Immature natural killer cell (primary cell): ENCODE data around the gene SGMS1. TPM values are rescaled to one million over a fixed set of nuclear protein-coding genes. Genes with fewer than 3 reads are reported as not detected.

ENCODE experiments used
- DNase-seq, 3 donors: peaks; one replicate each; pipeline ENCODE4 v3.0.0; 2022; ENCODE audit warnings: mixed read lengths in 1 of 3
- H3K27ac Mint-ChIP-seq, 6 donors: one replicate each; pipeline ENCODE4 v1.8.0; 2020; ENCODE audit warnings: mixed read lengths in 6 of 6, mild to moderate bottlenecking in 5 of 6, inconsistent platforms in 4 of 6, moderate library complexity in 3 of 6
- H3K27me3 Mint-ChIP-seq, 3 donors: one replicate each; pipeline ENCODE4 v1.8.0; 2020 to 2021; ENCODE audit warnings: low read depth in 3 of 3, mild to moderate bottlenecking in 3 of 3, mixed read lengths in 3 of 3, moderate library complexity in 3 of 3, inconsistent platforms in 1 of 3
- H3K36me3 Mint-ChIP-seq, 3 donors: one replicate each; pipeline ENCODE4 v1.8.0; 2020; ENCODE audit warnings: mixed read lengths in 3 of 3, inconsistent platforms in 2 of 3, mild to moderate bottlenecking in 2 of 3
- H3K4me1 Mint-ChIP-seq, 2 donors: one replicate each; pipeline ENCODE4 v1.8.0; 2020; ENCODE audit warnings: inconsistent platforms in 2 of 2, mild to moderate bottlenecking in 2 of 2, mixed read lengths in 2 of 2, moderate library complexity in 1 of 2
- H3K4me3 Mint-ChIP-seq, 5 donors: one replicate each; pipeline ENCODE4 v1.8.0; 2020; ENCODE audit warnings: mild to moderate bottlenecking in 5 of 5, mixed read lengths in 5 of 5, inconsistent platforms in 3 of 5, moderate library complexity in 3 of 5
- H3K9me3 Mint-ChIP-seq, 6 donors: one replicate each; pipeline ENCODE4 v1.8.0; 2020; ENCODE audit warnings: mild to moderate bottlenecking in 6 of 6, mixed read lengths in 6 of 6, inconsistent platforms in 4 of 6, moderate library complexity in 3 of 6
- polyA plus RNA-seq, 3 donors: library from polyadenylated mRNA; unstranded; fragments of 300-500 nt; fragmentation: Illumina TruSeq; gene quantifications; one replicate each; pipeline ENCODE4 v1.2.3, GENCODE V29; 2021

Gene SGMS1
- polyA plus RNA-seq, 3 donors from 2014 or later: 9.2 to 13.3 (median 11.8) TPM

DNA sequence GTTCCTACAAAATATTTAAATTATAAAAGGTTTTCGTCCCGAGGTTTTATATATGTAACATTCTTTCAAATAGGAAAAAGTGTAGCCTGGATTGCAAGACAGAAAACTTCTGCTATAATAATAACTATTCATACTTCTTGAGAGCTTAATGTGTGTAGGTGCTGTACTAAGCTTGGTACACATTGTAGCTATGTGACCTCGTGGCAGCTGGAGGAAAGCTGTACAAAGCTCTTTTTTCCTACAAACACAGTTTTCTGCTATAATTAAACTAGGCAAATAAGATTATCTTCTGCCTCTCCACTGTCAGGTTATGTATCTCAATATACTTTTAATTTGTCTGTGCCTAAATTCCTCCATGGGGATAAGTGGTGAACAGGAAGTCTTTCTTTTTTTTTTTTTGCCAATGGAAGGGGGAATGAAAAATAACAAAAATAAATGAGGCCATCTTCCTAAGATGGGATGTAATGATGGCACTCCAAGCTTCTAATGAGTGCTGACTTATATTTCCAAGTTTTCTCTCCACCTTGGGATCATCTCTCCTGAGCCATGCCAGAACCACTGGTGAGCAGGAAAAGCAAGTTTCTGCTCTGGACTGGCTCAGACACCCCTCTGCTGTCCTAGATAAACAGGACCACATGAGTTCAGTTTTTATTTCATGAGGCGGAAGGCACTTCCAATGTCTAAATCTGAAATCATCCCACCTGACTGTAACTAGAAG lies 9.9 kb downstream of the SGMS1 start:
- no peak for DNase-seq
- Mint-ChIP-seq H3K27me3 (peaks cover 0 to 3% (median 1%) of the 10 kb centered on the region in 3 donors), H3K9me3 (no peaks in the 10 kb centered on the region), H3K27ac (no peak overlapping the region), H3K36me3 (no peaks in the 10 kb centered on the region), H3K4me1 (peaks cover 16 to 39% of the 10 kb centered on the region in 2 donors), H3K4me3 (no peak overlapping the region)

DNA sequence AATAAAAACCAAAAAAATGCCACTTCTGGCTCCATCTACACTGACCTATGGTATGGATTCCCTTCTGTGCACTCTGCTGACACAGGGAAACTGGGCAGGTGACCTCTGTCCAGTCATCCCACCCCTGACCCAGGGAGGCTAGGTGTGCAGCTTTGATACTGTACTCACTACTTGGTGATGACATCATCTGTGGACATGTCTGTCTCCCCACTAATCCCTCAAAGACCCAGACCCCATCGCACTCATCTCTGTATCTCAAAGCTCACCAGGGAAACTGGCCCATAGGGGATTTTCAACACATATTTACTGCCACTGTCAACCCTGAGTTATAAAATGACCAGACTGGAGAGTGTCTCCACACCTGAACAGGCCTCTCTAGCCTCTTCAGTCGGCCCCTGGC lies 10.6 kb downstream of the SGMS1 start:
- Mint-ChIP-seq H3K36me3 (no peaks in the 10 kb centered on the region), H3K27me3 (peaks cover 0 to 3% (median 1%) of the 10 kb centered on the region in 3 donors), H3K4me1 (peaks cover 15 to 33% of the 10 kb centered on the region in 2 donors), H3K9me3 (no peaks in the 10 kb centered on the region), H3K27ac (peak overlapping the region in 1 of 6 donors; percentile 63), H3K4me3 (no peak overlapping the region)
- DNase-seq: no peak

DNA sequence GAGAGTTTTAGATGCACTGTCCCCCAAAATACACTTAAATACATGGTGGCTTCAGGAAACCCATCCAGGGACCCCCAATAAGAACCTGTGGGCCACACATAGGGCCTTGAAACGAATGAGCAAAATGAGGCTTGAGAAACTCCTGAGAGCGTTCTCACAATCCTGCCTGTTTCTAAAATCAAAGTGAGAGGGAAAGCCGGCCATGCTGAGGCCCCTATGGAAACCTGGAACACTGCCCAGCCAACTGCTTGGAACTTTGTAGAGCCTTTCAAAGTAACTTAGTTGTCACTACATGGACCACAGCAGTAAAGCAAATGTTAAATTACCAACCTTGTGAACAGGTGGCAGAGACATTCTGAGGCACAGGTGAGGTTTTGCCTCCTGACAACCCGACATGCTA lies 13.4 kb downstream of the SGMS1 start:
- DNase-seq: no peak
- H3K4me3 Mint-ChIP-seq: no peak overlapping the region
- peaks cover 0 to 3% (median 1%) of the 10 kb centered on the region in 3 donors for H3K27me3 Mint-ChIP-seq
- peak overlapping the region in 1 of 6 donors; percentile 27 for H3K27ac Mint-ChIP-seq
- no peaks in the 10 kb centered on the region for H3K36me3 Mint-ChIP-seq
- H3K9me3 Mint-ChIP-seq: no peaks in the 10 kb centered on the region
- H3K4me1 Mint-ChIP-seq: peaks cover 28 to 52% of the 10 kb centered on the region in 2 donors

DNA sequence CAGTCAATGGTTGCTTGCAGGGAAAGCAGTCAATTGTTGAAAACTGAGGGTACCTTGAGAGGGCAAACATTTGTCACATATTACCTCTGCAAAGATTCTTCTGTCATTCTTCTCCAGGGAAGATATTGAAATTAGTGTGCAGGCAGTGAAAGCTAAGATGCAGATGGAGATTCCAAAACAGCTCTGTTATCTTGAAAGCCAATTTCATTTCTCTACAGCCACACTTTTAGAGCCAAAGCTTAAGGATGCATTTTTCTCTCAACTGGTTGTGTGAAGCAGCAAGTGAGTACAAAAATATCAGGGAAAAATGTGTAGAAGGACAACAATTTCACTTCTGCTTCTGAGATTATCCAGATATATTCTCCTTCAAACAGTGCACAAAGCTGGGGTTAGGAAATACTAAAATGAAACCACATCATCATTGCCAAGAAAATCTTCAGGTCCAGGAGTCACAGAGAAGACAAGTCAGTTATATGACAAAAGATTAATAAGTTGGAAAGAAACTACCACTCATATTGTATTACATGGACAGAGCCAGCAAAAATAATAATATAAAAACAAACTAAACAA lies 16.3 kb downstream of the SGMS1 start:
- no peak for DNase-seq
- H3K4me1 Mint-ChIP-seq: peaks cover 55 to 72% of the 10 kb centered on the region in 2 donors

DNA sequence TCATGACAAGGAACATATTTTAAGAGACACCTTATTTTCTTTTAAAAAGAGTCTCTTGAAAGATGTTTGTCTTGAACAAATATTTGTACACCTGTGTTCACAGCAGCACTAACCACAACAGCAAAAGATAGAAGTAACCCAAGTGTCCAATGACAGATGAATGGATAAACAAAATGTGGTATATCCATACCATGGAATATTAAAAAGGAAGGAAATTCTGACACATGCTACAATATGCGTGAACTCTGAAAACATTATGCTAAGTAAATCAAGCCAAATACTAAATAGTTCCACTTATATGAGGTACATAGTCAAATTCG lies 17.8 kb downstream of the SGMS1 start:
- Mint-ChIP-seq H3K27ac (peak overlapping the region; percentile 9 to 69 (median 30)), H3K4me1 (peaks cover 50 to 73% of the 10 kb centered on the region in 2 donors), H3K9me3 (no peaks in the 10 kb centered on the region), H3K27me3 (peaks cover 0 to 3% (median 0%) of the 10 kb centered on the region in 3 donors), H3K36me3 (no peaks in the 10 kb centered on the region), H3K4me3 (peak overlapping the region; percentile 3 to 72 (median 53))
- DNase-seq: no peak

More for the DNA sequence above, 16.3 kb downstream of the SGMS1 start:
- Mint-ChIP-seq H3K9me3 (no peaks in the 10 kb centered on the region), H3K27ac (peak overlapping the region in 5 of 6 donors; percentile 0 to 43 (median 20)), H3K36me3 (no peaks in the 10 kb centered on the region), H3K27me3 (peaks cover 0 to 3% (median 1%) of the 10 kb centered on the region in 3 donors), H3K4me3 (no peak overlapping the region)

DNA sequence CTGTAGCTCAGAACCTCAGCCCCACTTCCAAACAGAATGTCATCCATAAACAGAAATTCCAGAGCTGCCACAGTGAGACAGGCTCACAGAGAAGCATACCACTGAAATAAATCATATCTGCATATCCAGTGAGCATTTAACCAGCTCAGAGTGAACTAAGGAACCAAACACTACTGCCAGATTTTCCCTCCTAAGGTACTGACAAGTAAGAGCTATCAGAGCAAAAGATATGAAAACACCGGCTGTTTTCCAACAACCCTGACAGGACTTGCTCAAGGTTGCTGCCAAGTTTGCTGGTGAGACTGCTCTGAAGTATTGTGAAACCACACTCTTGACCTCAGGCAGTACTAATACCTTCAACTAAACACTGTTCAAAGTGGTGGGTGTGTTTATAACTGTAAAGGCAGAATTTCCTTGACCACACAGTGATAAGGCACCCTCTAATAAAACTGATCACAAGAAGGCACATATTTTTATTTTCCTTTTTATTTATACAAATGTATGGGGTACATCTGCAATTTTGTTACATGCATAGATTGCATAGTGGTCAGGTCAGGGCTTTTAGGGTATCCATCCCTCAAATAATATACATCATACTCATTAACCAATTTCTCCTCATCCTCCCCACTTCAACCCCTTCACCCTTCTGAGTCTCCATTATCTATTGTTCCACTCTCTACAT lies 18.3 kb downstream of the SGMS1 start:
- H3K4me3 Mint-ChIP-seq: peak overlapping the region; percentile 69 to 89 (median 72)
- peak; percentile 15 to 27 (median 20) for DNase-seq
- H3K36me3 Mint-ChIP-seq: no peaks in the 10 kb centered on the region
- H3K27ac Mint-ChIP-seq: peak overlapping the region; percentile 41 to 91 (median 83)
- H3K27me3 Mint-ChIP-seq: peaks cover 0 to 3% (median 0%) of the 10 kb centered on the region in 3 donors
- H3K9me3 Mint-ChIP-seq: no peaks in the 10 kb centered on the region
- H3K4me1 Mint-ChIP-seq: peaks cover 55 to 74% of the 10 kb centered on the region in 2 donors

DNA sequence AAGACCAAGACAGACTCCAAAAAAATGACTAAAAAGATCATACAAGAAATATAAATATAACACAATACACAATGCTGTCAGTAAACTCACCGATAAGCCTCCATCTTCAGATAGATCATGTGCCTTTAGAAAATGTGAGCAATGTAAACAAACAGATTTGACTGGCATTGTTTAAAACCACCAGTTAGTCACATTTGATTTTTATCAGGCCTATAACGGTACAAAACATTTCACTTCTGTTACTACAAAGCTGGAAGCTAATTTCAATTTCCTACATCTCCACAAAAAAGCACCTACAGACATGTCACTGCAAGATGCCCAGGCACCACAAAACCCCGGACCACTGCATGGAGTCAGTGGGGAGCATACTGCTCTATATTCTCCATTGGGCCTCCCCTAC lies 18.9 kb downstream of the SGMS1 start:
- Mint-ChIP-seq H3K36me3 (no peaks in the 10 kb centered on the region), H3K9me3 (no peaks in the 10 kb centered on the region), H3K27ac (peak overlapping the region; percentile 41 to 91 (median 83)), H3K4me1 (peaks cover 58 to 78% of the 10 kb centered on the region in 2 donors), H3K4me3 (peak overlapping the region; percentile 69 to 89 (median 72)), H3K27me3 (peaks cover 0 to 3% (median 0%) of the 10 kb centered on the region in 3 donors)
- DNase-seq: no peak

DNA sequence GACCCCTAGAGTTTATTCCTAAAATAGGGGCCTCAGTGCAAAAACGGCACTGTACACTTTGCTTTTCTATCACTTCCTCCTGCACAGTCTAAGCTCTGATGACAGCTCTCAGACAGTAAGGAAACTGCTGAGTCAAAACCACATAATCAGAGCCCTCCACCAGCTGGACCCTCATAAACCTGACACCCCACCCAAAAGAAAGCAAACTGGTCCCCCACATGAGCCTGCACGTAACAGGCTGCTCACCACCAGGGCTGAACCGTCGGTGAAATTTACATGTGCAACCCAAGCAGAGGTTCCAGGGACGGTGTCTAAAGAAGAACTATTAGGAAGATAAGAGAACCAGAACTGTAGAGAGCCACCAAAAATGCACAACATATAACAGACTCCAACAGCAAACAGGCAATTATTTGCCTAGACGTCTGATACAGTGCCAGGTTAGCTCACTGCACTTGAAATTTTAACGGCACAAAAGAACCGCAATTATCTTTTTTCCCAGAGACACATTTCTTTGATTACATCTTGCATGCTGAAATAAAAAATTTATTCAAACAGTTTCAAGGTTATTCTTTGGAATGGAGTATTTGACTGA lies 19.6 kb downstream of the SGMS1 start:
- peak; percentile 17 to 40 (median 24) for DNase-seq
- Mint-ChIP-seq H3K9me3 (no peaks in the 10 kb centered on the region), H3K4me1 (peaks cover 58 to 78% of the 10 kb centered on the region in 2 donors), H3K27ac (peak overlapping the region; percentile 41 to 91 (median 74)), H3K27me3 (peaks cover 0 to 3% (median 0%) of the 10 kb centered on the region in 3 donors), H3K4me3 (peak overlapping the region; percentile 69 to 89 (median 72)), H3K36me3 (no peaks in the 10 kb centered on the region)

DNA sequence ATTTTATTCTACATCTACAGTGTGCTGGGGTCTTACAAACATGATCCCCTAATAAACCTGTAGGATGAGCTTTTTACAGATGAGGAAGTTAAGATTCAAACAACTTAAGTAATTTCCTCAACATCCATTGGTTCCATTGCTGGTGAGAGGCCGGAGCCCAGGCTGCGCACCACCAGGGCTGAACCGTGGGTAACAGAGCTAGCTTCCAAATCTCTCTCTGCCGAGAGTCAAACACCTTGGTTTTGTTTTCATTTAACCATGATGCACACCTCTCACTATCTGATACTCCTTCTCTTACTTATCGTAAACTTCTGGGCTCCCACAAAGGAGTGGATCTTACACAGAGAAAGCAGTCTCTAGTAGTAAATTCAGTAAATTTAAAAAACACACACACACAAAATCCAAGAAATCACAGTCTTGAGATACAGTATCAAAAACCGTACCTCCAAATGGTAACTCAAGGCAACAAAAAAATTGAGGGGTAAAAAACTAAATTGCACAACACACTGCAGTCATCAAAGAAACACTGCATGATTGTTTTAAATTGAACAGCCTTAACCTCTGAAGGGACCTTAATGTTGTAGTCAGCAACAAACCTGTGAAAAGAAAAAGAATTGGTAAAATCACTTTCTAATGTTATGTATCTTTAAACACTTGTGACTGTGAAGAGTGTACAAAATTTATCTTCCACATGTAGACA lies 20.5 kb downstream of the SGMS1 start:
- no peak for DNase-seq
- Mint-ChIP-seq H3K4me1 (peaks cover 62 to 85% of the 10 kb centered on the region in 2 donors), H3K27ac (peak overlapping the region in 5 of 6 donors; percentile 9 to 79 (median 40)), H3K4me3 (peak overlapping the region in 4 of 5 donors; percentile 7 to 89 (median 47)), H3K36me3 (no peaks in the 10 kb centered on the region), H3K27me3 (peaks cover 0 to 3% (median 0%) of the 10 kb centered on the region in 3 donors), H3K9me3 (no peaks in the 10 kb centered on the region)

DNA sequence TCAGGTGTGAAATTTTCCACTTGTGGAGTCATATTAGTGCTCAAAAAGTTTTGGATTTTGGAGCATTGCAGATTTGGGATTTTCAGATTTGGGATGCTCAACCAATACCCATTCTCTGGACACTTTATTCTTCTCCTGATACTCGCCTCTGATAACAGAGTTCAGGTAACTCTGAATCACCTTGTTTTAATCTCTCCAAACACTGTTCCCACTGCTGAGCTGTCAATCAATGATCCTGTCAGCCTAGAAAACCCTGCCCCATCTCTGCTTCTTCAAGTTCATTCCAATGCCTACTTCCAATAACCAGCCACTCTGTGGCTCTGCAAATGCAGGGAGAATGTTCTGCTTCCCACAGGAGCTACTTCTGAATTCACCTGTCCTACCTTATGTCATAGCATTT lies 21.8 kb downstream of the SGMS1 start:
- H3K4me3 Mint-ChIP-seq: no peak overlapping the region
- H3K36me3 Mint-ChIP-seq: no peaks in the 10 kb centered on the region
- H3K9me3 Mint-ChIP-seq: no peaks in the 10 kb centered on the region
- no peak for DNase-seq
- peaks cover 57 to 78% of the 10 kb centered on the region in 2 donors for H3K4me1 Mint-ChIP-seq
- H3K27me3 Mint-ChIP-seq: peaks cover 0 to 3% (median 0%) of the 10 kb centered on the region in 3 donors
- H3K27ac Mint-ChIP-seq: no peak overlapping the region

DNA sequence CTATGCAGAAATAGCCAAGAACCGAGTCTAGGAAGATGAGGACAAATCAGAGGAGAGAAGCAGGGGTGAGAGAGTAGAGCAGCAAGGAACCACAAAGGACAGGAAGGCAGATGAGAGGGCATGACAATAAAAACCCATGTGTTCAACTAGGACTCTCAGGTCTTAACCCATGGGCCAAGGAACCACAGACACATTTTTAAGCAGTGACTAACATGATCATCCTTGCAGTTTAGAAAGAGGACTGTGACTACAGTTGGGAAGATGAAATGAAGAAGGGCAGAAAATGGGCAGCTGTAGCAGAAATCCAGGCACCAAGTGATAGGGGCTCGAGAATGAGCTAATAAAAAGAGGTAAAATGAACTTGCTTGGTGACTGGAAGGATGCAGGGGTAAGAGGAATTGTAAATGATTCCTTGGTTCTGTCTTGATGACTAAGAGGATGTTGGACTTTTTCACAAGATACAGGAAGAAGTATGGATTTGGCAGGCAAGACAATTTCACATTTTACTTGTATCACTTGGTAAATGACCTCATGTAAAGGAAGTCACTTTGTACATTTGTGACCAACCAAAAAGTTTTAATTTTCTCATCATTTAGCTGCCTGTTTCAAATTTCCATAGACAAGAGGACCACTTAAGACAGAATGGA lies 22.8 kb downstream of the SGMS1 start:
- H3K27me3 Mint-ChIP-seq: peaks cover 0 to 3% (median 0%) of the 10 kb centered on the region in 3 donors
- no peak for DNase-seq
- peak overlapping the region in 1 of 6 donors; percentile 14 for H3K27ac Mint-ChIP-seq
- peak overlapping the region in 3 of 5 donors; percentile 7 to 69 (median 33) for H3K4me3 Mint-ChIP-seq
- no peaks in the 10 kb centered on the region for H3K36me3 Mint-ChIP-seq
- H3K9me3 Mint-ChIP-seq: no peaks in the 10 kb centered on the region
- H3K4me1 Mint-ChIP-seq: peaks cover 56 to 68% of the 10 kb centered on the region in 2 donors

DNA sequence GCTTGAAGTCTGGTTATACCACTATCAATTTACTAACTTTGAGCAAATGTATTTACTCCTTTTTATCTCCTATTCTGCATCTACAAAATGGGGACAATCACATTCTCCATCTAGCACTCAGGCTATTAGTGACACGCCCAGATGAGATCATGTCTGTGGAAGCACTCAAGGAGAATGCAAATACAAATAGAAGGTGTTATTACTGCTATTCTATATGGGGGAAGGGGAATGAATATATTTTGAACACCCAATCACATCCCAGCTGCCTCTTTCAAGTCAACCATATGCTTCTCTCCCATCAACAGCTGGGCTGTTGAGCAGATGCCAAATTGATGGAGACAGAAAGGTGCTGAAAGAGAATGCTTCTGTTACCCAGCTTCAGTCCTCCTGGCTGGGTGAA lies 23.5 kb downstream of the SGMS1 start:
- Mint-ChIP-seq H3K27me3 (peaks cover 0 to 3% (median 0%) of the 10 kb centered on the region in 3 donors), H3K4me3 (no peak overlapping the region), H3K27ac (no peak overlapping the region), H3K9me3 (no peaks in the 10 kb centered on the region), H3K4me1 (peaks cover 49 to 61% of the 10 kb centered on the region in 2 donors), H3K36me3 (no peaks in the 10 kb centered on the region)
- DNase-seq: no peak

DNA sequence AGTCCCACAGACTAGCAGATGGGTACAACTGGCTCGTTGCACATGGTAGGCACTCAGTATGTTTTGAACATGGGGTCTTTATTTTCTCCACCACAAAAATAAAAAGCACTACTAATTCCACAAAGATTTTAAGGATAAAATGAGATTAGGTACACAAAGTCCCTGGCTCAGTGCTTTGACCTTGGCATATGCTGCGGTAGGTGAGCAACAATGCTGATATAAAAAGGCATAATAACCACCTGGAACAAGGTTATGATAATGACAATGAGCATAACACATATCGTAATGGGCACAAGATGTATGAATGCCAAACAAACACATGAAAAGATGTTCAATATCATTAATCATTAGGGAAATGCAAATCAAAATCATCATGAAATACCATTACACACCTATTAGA lies 26.9 kb downstream of the SGMS1 start:
- H3K27ac Mint-ChIP-seq: peak overlapping the region in 1 of 6 donors; percentile 25
- no peak for DNase-seq
- no peaks in the 10 kb centered on the region for H3K9me3 Mint-ChIP-seq
- H3K4me1 Mint-ChIP-seq: peaks cover 18 to 31% of the 10 kb centered on the region in 2 donors
- no peak overlapping the region for H3K4me3 Mint-ChIP-seq
- peaks cover 0 to 1% (median 0%) of the 10 kb centered on the region in 3 donors for H3K27me3 Mint-ChIP-seq
- no peaks in the 10 kb centered on the region for H3K36me3 Mint-ChIP-seq
